ENCODE data around the gene GDF10.

The GDF10 gene

DNA sequence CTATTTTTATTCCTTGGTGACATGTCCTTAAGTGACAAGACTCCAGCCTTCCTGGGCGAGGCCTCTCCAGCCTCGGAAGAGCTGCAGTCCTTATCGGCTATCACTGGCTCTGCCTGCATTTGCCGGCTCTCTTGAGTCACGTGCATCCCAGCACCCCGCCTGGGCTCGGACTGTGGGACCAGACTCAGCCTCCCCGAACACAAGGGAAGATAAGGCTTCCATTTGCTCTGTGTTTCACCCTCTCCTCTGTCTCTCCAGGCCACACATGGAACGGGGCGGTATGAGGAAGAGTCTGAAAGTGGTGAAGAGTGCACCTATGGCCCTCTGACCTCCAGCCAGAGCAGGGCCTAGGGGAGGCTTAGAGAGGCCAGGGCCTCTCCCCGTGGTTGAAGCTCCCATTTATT is 26.9 kb downstream of the GDF10 start:
- no peak overlapping the region for H3K4me3 ChIP-seq (ENCODE audit: low read depth, low read length)
- TF ChIP-seq, protein P1, sequence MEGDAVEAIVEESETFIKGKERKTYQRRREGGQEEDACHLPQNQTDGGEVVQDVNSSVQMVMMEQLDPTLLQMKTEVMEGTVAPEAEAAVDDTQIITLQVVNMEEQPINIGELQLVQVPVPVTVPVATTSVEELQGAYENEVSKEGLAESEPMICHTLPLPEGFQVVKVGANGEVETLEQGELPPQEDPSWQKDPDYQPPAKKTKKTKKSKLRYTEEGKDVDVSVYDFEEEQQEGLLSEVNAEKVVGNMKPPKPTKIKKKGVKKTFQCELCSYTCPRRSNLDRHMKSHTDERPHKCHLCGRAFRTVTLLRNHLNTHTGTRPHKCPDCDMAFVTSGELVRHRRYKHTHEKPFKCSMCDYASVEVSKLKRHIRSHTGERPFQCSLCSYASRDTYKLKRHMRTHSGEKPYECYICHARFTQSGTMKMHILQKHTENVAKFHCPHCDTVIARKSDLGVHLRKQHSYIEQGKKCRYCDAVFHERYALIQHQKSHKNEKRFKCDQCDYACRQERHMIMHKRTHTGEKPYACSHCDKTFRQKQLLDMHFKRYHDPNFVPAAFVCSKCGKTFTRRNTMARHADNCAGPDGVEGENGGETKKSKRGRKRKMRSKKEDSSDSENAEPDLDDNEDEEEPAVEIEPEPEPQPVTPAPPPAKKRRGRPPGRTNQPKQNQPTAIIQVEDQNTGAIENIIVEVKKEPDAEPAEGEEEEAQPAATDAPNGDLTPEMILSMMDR (IDR thresholded peaks at IDR 0.05; ENCODE audit: borderline replicate concordance, insufficient read depth, low read depth, low read length), result no peak

- TF ChIP-seq, protein P1 (IDR thresholded peaks at IDR 0.05; ENCODE audit: borderline replicate concordance, insufficient read depth, low read depth, low read length), result no peak
- no peak overlapping the region for H3K4me3 ChIP-seq (ENCODE audit: low read depth, low read length)
Measured at GRCh38 chr10:47329855-47330254, 29.9 kb downstream of the GDF10 start.

- TF ChIP-seq, protein P1 (IDR thresholded peaks at IDR 0.05; ENCODE audit: borderline replicate concordance, insufficient read depth, low read depth, low read length), result no peak
- H3K4me3 ChIP-seq (ENCODE audit: low read depth, low read length), result no peak overlapping the region
Measured at GRCh38 chr10:47330366-47330765, 30.4 kb downstream of the GDF10 start.

- no peak overlapping the region for H3K4me3 ChIP-seq (ENCODE audit: low read depth, low read length)
- TF ChIP-seq, protein P1 (IDR thresholded peaks at IDR 0.05; ENCODE audit: borderline replicate concordance, insufficient read depth, low read depth, low read length), result no peak
Measured at GRCh38 chr10:47330804-47331203, 30.8 kb downstream of the GDF10 start.

DNA sequence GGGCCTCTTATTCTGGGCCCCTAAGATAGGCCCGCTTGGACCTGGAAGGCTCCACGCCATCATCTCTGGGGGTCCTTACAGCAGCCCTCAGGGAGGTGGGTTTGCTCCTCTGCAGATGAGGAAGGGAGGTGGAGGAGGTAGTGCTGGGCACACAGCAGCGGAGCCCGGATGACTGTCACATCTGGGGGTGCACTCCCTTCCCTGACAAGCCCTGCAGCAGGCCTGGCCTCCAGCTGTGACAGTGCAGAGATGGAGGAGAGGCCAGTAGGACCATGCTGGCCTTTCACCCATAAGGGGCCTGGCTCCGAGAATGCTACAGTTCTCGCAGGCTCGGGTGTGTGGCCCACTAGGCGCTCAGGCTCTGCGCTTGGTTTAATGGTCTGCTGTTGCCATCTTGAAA is 31.5 kb downstream of the GDF10 start:
- TF ChIP-seq, protein P1 (IDR thresholded peaks at IDR 0.05; ENCODE audit: borderline replicate concordance, insufficient read depth, low read depth, low read length), result no peak
- no peak overlapping the region for H3K4me3 ChIP-seq (ENCODE audit: low read depth, low read length)

DNA sequence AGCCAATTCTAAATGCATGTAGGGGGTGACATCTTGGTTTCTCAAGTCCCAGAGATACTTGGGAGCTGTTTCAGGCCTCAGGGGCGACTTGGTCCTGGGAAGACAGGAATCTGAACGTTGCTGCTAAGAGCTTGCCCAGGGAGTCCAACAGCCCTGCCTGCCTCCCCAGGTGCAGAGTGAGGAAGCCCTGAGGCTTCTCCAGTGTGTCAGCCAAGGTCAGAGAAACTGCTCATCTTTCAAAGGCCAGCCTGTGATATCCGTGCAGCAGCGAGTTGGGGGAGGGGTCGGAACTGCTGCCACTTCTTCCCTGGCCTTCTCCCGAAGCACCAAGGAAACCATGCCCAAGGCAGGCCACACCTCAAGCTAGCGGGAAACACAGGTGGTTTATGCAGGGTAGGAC is 32.0 kb downstream of the GDF10 start:
- TF ChIP-seq, protein P1 (IDR thresholded peaks at IDR 0.05; ENCODE audit: borderline replicate concordance, insufficient read depth, low read depth, low read length), result no peak
- no peak overlapping the region for H3K4me3 ChIP-seq (ENCODE audit: low read depth, low read length)

- TF ChIP-seq, protein P1 (IDR thresholded peaks at IDR 0.05; ENCODE audit: borderline replicate concordance, insufficient read depth, low read depth, low read length), result no peak
- no peak overlapping the region for H3K4me3 ChIP-seq (ENCODE audit: low read depth, low read length)
Measured at GRCh38 chr10:47332371-47332770, 32.4 kb downstream of the GDF10 start.

Data from GM12875 (cell line).